ENCODE results near the gene RGS5.
A peak's percentile ranks its signal among the peaks of the same experiment; 100 is the strongest.

The RGS5 gene

DNA sequence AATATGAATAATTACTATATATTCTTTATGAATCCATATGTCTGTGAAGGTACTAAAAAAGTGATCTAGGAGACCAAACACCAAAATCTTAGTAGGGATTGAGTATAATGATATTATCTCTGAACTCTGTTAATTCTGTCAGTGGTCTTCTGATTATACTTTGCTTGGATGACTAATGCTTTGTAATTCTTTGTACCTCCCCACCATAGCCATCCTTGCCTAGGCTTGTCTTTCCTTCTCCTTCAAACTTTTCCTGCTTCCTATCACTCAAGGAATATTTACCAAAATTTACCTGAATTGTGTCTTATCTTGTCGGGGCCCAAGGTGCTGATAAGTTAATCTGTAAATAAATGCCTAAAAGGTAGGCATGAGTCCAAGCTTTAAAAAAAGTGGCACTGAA lies 845 bp upstream of the RGS5 start:
- TF ChIP-seq, protein P1, sequence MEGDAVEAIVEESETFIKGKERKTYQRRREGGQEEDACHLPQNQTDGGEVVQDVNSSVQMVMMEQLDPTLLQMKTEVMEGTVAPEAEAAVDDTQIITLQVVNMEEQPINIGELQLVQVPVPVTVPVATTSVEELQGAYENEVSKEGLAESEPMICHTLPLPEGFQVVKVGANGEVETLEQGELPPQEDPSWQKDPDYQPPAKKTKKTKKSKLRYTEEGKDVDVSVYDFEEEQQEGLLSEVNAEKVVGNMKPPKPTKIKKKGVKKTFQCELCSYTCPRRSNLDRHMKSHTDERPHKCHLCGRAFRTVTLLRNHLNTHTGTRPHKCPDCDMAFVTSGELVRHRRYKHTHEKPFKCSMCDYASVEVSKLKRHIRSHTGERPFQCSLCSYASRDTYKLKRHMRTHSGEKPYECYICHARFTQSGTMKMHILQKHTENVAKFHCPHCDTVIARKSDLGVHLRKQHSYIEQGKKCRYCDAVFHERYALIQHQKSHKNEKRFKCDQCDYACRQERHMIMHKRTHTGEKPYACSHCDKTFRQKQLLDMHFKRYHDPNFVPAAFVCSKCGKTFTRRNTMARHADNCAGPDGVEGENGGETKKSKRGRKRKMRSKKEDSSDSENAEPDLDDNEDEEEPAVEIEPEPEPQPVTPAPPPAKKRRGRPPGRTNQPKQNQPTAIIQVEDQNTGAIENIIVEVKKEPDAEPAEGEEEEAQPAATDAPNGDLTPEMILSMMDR (IDR thresholded peaks at IDR 0.05; ENCODE audit: low read depth, low read length), result no peak
- no peak overlapping the region for H3K4me3 ChIP-seq (ENCODE audit: low read depth, low read length)
- no peak for DNase-seq (ENCODE audit: low read depth, low spot score)
- in situ Hi-C loops (cut with HindIII; ENCODE audit: low sequenced_read_pairs), result no loop called here

DNA sequence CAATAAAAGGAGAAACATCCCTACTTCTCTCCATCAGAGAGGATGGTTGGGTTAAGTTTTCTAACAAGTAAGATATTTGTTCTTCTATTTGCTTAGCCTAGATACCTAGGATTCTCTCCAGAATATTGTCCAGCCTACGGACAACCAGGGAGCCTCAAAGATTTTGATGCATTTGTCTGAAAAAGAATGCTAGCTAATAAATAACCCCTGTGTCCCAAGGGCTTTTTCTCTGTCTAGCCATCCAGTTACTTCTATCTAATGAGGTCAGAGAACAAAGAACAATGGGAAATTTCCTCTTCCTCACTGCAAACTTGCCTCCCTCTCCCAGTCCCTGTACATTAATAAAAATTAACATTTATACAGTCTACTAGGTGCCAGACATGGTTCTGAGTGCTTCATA lies 810 bp downstream of the RGS5 start:
- DNase-seq (ENCODE audit: low read depth, low spot score), result no peak
- in situ Hi-C loops (cut with HindIII; ENCODE audit: low sequenced_read_pairs), result no loop called here
- no peak overlapping the region for H3K4me3 ChIP-seq (ENCODE audit: low read depth, low read length)
- TF ChIP-seq, protein P1 (IDR thresholded peaks at IDR 0.05; ENCODE audit: low read depth, low read length), result no peak

DNA sequence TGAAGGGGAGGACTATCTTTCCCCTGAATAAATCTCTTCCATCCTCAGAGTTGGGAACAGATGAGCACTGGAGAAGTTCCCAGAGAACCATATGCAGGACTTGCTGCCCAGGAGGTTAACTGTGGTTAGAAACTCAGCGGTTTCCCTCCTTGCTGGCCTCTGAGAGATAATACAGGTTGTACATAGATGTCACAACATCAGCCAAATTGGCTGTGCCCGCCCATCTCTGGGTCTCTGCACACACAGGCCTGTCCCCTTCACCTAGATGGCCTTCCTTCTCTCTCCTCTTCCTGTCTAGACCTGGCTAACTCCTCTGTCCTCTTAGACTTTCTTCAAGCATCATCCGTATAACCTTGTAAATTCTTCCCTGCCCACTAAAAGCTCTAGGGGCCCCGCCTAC lies 5.7 kb downstream of the RGS5 start:
- TF ChIP-seq, protein P1 (IDR thresholded peaks at IDR 0.05; ENCODE audit: low read depth, low read length), result no peak
- in situ Hi-C loops (cut with HindIII; ENCODE audit: low sequenced_read_pairs), result no loop called here
- no peak overlapping the region for H3K4me3 ChIP-seq (ENCODE audit: low read depth, low read length)
- DNase-seq (ENCODE audit: low read depth, low spot score), result no peak

GRCh38 chr1:163196449-163196787 lies 6.3 kb downstream of the RGS5 start:
- TF ChIP-seq, protein P1 (IDR thresholded peaks at IDR 0.05; ENCODE audit: low read depth, low read length), result no peak
- H3K4me3 ChIP-seq (ENCODE audit: low read depth, low read length), result no peak overlapping the region
- in situ Hi-C loops (cut with HindIII; ENCODE audit: low sequenced_read_pairs), result no loop called here
- no peak for DNase-seq (ENCODE audit: low read depth, low spot score)

- DNase-seq (ENCODE audit: low read depth, low spot score), result peak; percentile 14
- no peak overlapping the region for H3K4me3 ChIP-seq (ENCODE audit: low read depth, low read length)
- in situ Hi-C loops (cut with HindIII; ENCODE audit: low sequenced_read_pairs), result no loop called here
- TF ChIP-seq, protein P1 (IDR thresholded peaks at IDR 0.05; ENCODE audit: low read depth, low read length), result no peak
These were observed 6.8 kb downstream of the RGS5 start for GRCh38 chr1:163195728-163196448.

GRCh38 chr1:163191301-163191700 lies 11.4 kb downstream of the RGS5 start:
- in situ Hi-C loops (cut with HindIII; ENCODE audit: low sequenced_read_pairs), result no loop called here
- TF ChIP-seq, protein P1 (IDR thresholded peaks at IDR 0.05; ENCODE audit: low read depth, low read length), result no peak
- no peak overlapping the region for H3K4me3 ChIP-seq (ENCODE audit: low read depth, low read length)
- no peak for DNase-seq (ENCODE audit: low read depth, low spot score)

Measured in astrocyte of the spinal cord (primary cell).